Measurements from ENCODE around the gene PDE8B.

PDE8B gene

DNA sequence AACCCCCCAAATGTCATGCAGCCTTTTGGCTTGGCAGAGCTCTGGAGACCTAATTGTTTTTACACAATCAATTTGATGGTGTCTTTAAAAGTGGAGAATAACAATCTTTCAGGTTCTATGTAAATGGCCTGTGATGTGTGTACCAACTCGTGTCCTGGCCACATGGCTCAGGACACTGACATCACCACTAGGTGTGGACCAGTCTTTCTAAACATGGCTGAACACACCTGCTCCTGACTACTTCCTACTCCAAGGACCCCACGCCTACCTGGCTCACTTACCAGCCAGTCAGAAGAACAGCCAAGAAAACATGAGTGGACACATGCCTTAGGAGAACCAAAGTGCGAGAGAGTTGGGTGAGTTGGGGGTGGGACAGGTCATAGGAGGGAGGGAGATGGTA lies 210.5 kb downstream of the PDE8B start:
- in situ Hi-C loops (cut with MboI; ENCODE audit: low sequenced_read_pairs, unreplicated experiment): no loop called here
- TF ChIP-seq CTCF (IDR thresholded peaks at IDR 0.05; ENCODE audit: borderline replicate concordance, control extremely low read depth, extremely low read depth, insufficient read depth, missing control alignments): no peak

DNA sequence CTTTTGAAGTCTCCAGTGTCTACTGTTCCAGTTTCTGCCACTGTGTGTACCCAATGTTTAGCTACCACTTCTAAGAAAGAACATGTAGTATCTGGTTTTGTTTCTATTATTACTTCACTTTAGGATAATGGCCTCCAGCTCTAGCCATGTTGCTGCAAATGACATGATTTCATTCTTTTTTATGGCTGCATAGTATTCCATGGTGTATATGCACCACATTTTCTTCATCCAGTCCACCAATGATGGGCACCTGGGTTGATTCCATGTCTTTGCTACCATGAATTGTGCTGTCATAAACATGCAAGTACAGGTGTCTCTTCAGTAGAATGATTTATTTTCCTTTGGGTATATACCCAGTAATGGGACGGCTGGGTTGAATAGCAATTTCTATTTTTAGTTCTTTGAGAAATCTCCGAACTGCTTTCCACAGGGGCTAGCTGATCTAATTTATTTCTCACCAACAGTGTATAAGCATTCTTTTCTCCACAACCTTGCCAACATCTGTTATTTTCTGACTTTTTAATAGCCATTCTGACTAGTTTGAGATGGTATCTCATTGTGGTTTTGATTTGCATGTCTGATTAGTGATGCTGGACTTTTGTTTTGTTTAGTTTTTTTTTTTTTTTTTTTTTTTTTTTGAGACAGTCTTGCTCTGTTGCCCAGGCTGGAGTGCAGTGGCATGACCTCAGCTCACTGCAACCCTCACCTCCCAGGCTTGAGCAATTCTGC lies 212.7 kb downstream of the PDE8B start:
- no peak for DNase-seq (ENCODE audit: low spot score)
- no peak for TF ChIP-seq CTCF (IDR thresholded peaks at IDR 0.05; ENCODE audit: borderline replicate concordance, control extremely low read depth, extremely low read depth, insufficient read depth, missing control alignments)
- in situ Hi-C loops (cut with MboI; ENCODE audit: low sequenced_read_pairs, unreplicated experiment): no loop called here

More for the DNA sequence above, 210.5 kb downstream of the PDE8B start:
- DNase-seq (ENCODE audit: low spot score): no peak

GRCh38 chr5:77424921-77425320 lies 214.4 kb downstream of the PDE8B start:
- in situ Hi-C loops (cut with MboI; ENCODE audit: low sequenced_read_pairs, unreplicated experiment): no loop called here
- no peak for DNase-seq (ENCODE audit: low spot score)
- TF ChIP-seq CTCF (IDR thresholded peaks at IDR 0.05; ENCODE audit: borderline replicate concordance, control extremely low read depth, extremely low read depth, insufficient read depth, missing control alignments): no peak

- TF ChIP-seq CTCF (IDR thresholded peaks at IDR 0.05; ENCODE audit: borderline replicate concordance, control extremely low read depth, extremely low read depth, insufficient read depth, missing control alignments): no peak
- in situ Hi-C loops (cut with MboI; ENCODE audit: low sequenced_read_pairs, unreplicated experiment): no loop called here
- DNase-seq (ENCODE audit: low spot score): no peak
Observed at GRCh38 chr5:77425420-77425819, 214.9 kb downstream of the PDE8B start.

DNA sequence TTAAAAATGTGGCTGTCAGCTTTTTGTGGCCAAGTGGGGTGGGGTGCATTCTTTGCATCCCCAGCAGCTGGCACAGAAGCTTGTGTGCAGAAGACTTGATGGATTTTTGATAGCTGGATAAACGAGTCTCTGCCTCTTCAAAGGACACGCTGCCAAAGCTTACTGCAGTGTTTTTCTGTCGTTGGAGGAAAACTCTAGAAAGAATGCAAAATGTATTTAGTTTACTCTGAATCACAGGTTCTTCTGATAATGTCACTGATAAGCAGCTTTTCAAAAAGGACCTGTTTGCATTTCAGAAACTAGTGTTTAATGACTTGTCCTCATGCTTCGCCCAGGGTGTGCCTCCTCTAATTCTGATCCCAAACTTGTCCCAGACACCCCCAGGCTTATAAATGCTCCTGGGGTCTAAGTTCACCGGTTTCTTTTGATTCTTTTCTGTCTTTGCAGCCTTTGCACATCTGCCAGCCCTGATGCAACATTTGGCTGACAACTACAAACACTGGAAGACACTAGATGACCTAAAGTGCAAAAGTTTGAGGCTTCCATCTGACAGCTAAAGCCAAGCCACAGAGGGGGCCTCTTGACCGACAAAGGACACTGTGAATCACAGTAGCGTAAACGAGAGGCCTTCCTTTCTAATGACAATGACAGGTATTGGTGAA lies 215.6 kb downstream of the PDE8B start:
- in situ Hi-C loops (cut with MboI; ENCODE audit: low sequenced_read_pairs, unreplicated experiment): no loop called here
- no peak for DNase-seq (ENCODE audit: low spot score)
- no peak for TF ChIP-seq CTCF (IDR thresholded peaks at IDR 0.05; ENCODE audit: borderline replicate concordance, control extremely low read depth, extremely low read depth, insufficient read depth, missing control alignments)

DNA sequence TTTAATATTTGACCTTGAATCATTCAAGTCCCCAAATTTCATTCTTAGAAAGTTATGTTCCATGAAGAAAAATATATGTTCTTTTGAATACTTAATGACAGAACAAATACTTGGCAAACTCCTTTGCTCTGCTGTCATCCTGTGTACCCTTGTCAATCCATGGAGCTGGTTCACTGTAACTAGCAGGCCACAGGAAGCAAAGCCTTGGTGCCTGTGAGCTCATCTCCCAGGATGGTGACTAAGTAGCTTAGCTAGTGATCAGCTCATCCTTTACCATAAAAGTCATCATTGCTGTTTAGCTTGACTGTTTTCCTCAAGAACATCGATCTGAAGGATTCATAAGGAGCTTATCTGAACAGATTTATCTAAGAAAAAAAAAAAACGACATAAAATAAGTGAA lies 216.2 kb downstream of the PDE8B start:
- no peak for TF ChIP-seq CTCF (IDR thresholded peaks at IDR 0.05; ENCODE audit: borderline replicate concordance, control extremely low read depth, extremely low read depth, insufficient read depth, missing control alignments)
- DNase-seq (ENCODE audit: low spot score): no peak
- in situ Hi-C loops (cut with MboI; ENCODE audit: low sequenced_read_pairs, unreplicated experiment): no loop called here
